HG02885 (cell line): ENCODE results near the gene DNAJC6.

ENCODE experiments used
- ATAC-seq: cut with Tn5 transposase; IDR thresholded peaks from one replicate; pipeline ENCODE4 v1.9.1; 2021; ENCODE audit warnings: mild to moderate bottlenecking; ENCODE audit not compliant: unreplicated experiment, poor library complexity

Gene DNAJC6

DNA sequence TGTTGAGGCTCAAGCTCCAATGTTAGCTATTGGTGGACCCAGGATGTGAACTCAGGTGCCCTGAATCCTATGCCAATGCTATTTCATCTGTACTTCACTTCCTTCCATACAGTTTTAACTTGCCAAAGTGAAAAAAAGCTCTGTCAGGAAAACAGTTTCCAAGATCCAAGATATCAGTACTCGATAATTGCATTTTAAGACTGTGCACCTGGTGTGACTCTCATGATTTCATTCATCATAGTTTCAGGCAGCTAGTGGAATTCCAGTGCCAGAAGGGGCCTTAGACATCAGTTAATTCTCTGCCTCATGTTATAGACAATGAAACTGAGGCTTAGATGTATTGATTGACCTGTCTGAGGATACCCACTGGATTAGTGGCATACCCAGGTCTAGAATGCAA lies 84.6 kb downstream of the DNAJC6 start:
- ATAC-seq: no peak

DNA sequence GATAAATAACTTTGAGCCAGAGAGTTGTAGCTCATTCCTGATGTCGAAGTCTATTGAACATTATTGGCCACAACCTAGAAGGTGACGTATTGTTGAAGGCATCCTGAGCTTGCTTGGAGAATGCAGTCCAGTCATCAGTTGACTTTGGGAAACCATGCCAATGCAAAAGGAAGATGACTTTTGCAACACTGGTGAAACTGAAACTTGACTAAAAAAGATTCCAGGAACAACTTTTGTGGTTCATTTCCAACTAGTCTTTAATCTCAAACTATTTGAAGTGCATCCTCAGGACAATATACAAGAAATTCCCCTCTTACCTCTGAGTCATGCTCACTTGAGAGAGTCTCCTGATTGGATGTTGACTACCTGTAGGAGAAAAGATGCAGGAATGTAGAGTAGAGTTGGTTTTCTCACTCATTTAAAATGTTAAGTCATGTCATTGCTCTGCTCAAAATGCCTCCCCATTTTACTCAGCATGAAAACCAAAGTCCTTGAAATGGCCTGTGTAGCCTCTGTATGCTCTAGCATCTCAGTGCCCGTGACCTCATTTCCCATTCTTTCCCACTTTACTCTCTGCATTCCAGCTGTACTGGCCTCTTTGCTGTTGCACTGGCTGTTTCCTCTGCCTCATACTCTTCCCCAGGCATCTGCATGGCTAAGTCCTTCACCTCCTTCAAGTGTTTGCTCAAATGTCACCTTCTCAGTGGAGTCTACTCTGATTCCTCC lies 86.7 kb downstream of the DNAJC6 start:
- no peak for ATAC-seq

DNA sequence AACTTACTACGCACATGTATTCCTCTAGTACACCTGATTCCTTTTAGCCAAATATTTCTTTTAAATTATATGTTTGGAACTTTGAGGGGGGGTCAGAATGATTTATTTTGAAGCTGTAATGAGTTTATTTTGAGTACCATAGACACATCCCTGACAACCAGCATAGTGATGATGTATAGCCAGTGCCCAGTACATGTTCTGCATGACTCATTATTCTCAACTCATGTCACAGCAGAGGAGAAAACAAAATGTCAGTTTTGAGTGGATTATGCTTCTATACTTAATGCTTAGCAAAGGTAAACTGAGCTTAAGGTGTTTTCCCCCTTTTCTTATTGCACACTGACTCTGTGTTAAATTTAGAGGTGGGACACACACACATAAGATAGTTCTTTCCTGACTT lies 88.7 kb downstream of the DNAJC6 start:
- ATAC-seq: no peak

- ATAC-seq: no peak
Measured at GRCh38 chr1:65399003-65399402, 89.7 kb downstream of the DNAJC6 start.

DNA sequence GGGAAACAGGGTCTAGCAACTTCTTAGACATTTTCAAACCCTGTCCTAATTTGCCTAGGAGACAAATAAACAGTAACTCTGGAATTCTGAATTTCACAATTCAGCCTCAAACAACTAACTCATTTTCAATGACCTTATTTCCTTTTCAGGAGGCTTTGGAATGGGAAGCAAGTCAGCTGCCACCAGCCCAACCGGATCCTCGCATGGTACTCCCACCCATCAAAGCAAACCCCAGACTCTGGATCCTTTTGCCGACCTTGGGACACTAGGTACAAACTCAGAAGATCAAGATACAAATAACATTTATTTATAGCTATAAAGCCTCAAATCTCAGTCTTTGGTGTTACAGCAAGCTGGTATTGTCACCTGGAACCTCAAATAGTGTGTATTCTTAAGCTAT lies 92.3 kb downstream of the DNAJC6 start:
- no peak for ATAC-seq

- no peak for ATAC-seq
Measured at GRCh38 chr1:65404941-65405340, 95.6 kb downstream of the DNAJC6 start.

GRCh38 chr1:65407877-65408276 lies 98.5 kb downstream of the DNAJC6 start:
- ATAC-seq: no peak

- ATAC-seq: no peak
Measured at GRCh38 chr1:65409314-65409713, 100.0 kb downstream of the DNAJC6 start.

- no peak for ATAC-seq
Measured at GRCh38 chr1:65409816-65410326, 100.5 kb downstream of the DNAJC6 start.

DNA sequence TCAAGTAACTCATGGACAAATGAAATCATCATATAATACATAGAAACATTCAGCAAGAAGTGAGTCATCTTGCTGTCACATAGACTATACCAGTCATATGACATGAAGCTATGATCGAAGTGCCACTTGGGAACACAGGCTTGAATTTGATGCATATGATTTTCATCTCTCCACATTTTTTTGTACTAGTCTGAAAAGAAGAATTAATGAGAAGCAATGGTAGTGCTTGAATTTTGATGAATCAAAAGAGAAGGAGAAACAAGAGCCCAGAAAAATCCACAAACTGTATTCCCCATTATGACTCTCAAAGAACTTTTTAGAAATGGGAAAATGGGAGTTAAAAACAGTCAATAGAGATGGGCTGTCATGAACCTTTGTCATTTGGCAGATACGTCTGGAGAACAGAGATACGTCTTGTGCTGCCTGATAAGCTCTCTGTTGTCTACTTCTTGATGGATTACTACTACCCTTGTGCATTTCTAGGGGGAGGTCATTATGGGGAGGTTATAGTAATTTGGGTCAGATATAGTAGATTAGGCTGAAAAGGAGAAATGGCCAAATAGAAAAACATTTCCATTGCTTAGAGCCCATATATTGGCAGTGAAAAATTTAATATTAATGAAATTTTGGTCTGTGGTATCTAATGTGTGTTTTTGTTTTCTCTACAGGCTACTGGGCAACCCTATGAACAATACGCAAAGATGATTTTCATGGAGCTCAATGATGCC lies 103.1 kb downstream of the DNAJC6 start:
- no peak for ATAC-seq

- no peak for ATAC-seq
Measured at GRCh38 chr1:65412984-65413375, 103.6 kb downstream of the DNAJC6 start.

DNA sequence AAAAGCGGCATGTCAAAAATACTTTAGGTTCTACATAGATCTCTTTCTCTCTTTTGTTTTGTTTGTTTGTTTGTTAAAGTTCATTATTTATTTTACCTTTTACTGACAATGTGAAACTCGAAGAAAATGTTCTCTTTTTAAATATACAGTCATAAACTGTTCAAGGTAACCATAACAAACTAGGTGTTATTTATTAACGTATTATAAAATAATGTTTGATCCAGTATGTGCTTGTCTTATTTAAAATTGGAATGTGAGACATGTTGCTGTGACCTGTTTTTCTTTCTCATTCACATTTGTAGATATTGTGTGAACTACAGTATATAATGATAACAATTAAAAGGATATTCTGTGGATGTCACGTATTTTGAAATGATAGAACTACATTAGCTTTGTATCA lies 105.2 kb downstream of the DNAJC6 start:
- no peak for ATAC-seq

GRCh38 chr1:65416767-65417166 lies 107.4 kb downstream of the DNAJC6 start:
- no peak for ATAC-seq

- no peak for ATAC-seq
Measured at GRCh38 chr1:65417729-65418128, 108.4 kb downstream of the DNAJC6 start.

DNA sequence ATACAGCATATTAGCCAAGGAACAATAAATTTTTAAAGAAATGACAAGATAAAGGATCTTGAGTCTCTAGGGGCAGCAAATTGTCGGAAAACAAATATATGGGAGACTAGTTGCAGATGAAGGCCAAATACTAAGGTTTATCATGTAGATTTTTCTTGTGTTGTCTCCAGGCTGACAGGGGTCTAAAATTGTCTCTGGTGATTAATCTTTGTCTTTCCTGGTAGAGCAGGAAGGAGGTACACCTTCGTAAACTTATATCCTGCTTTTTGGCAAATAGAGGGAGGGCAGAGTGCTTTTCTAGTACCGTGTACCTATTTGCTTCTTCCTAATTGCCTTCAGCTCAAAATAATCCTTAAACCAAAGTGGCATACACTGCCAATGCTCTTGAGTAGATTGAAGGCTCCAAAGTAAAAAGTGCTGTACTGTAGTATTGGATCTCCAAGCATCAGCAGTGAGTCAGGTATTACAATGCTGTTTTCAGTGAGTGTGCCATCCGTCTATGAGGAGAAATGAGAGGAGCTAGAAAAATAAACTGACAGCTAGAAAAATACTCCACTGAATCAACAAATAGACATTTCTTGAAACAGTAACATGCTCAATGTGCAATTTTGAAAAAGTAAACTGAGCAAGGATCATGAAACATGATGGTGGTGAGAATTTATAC lies 109.3 kb downstream of the DNAJC6 start:
- no peak for ATAC-seq

GRCh38 chr1:65419681-65420589 lies 110.6 kb downstream of the DNAJC6 start:
- peak; percentile 90 for ATAC-seq

GRCh38 chr1:65420590-65421350 lies 111.4 kb downstream of the DNAJC6 start, which contains the start of the genes LEPR and LEPROT:
LEPR (plus strand) TSS chr1:65420668; CDS start chr1:65565566, 144,898 bp downstream.
LEPROT (plus strand) TSS chr1:65420668; CDS start chr1:65420725, 57 bp downstream.
- ATAC-seq: peak; percentile 65

GRCh38 chr1:65421351-65422025 lies 112.1 kb downstream of the DNAJC6 start:
- ATAC-seq: no peak
